Measurements from ENCODE around the gene MUS81.

- TF ChIP-seq CTCF (IDR thresholded peaks at IDR 0.05) (no peak), POLR2AphosphoS5 (IDR thresholded peaks at IDR 0.05) (no peak)
Observed at GRCh38 chr11:65879617-65880016, 19.4 kb downstream of the MUS81 start, which contains the start of gene CTSW.

Data from transverse colon (tissue), 4 donors.